Measurements from ENCODE around the gene MAGIX. TPM values are rescaled to one million over a fixed set of nuclear protein-coding genes. Genes with fewer than 3 reads are reported as not detected.

Gene MAGIX
- total RNA-seq, 6 donors from 2014 or later = 7.3 to 16.3 (median 12.9) TPM

GRCh38 chrX:49160908-49161307 is 1.6 kb upstream of the MAGIX start:
- TF ChIP-seq EP300 (IDR thresholded peaks at IDR 0.05) = no peak
- TF ChIP-seq POLR2A (IDR thresholded peaks at IDR 0.05) = no peak
- TF ChIP-seq, protein P1, sequence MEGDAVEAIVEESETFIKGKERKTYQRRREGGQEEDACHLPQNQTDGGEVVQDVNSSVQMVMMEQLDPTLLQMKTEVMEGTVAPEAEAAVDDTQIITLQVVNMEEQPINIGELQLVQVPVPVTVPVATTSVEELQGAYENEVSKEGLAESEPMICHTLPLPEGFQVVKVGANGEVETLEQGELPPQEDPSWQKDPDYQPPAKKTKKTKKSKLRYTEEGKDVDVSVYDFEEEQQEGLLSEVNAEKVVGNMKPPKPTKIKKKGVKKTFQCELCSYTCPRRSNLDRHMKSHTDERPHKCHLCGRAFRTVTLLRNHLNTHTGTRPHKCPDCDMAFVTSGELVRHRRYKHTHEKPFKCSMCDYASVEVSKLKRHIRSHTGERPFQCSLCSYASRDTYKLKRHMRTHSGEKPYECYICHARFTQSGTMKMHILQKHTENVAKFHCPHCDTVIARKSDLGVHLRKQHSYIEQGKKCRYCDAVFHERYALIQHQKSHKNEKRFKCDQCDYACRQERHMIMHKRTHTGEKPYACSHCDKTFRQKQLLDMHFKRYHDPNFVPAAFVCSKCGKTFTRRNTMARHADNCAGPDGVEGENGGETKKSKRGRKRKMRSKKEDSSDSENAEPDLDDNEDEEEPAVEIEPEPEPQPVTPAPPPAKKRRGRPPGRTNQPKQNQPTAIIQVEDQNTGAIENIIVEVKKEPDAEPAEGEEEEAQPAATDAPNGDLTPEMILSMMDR (IDR thresholded peaks at IDR 0.05) = no peak
- no peak for TF ChIP-seq POLR2AphosphoS5 (IDR thresholded peaks at IDR 0.05)
- Histone ChIP-seq H3K27me3 (peaks cover 0 to 5% (median 0%) of the 10 kb centered on the region in 4 donors), H3K9me3 (no peaks in the 10 kb centered on the region), H3K4me3 (no peak overlapping the region), H3K27ac (no peak overlapping the region), H3K4me1 (peaks cover 0 to 11% (median 0%) of the 10 kb centered on the region in 4 donors), H3K36me3 (no peaks in the 10 kb centered on the region)
- WGBS, 2 donors = 86 to 92% methylated on average over 2 of the region's 2 CpGs
- ATAC-seq (ENCODE audit: low FRiP score in 2 of 2) (no peak), DNase-seq (no peak)

DNA sequence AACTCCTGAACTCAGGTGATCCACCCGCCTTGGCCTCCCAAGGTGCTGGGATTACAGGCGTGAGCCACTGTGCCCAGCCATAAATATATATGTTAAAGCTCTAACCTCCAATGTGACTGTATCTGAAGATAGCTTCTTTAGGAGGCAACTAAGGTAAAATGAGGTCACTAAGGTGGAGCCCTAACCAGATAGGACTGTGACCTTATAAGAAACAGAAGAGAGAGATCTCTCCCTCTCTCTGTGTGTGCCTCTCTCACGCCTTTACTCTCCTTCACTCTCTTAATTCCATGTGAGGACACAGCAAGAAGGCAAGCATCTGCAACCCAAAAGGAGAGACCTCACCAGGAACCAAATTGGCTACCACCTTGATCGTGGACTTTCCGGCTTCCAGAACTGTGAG is 926 bp upstream of the MAGIX start:
- 89 to 97% methylated on average over 3 to 5 of the region's 5 CpGs for WGBS, 2 donors
- Histone ChIP-seq H3K36me3 (no peaks in the 10 kb centered on the region), H3K4me3 (no peak overlapping the region), H3K4me1 (peaks cover 0 to 12% (median 0%) of the 10 kb centered on the region in 4 donors), H3K9me3 (no peaks in the 10 kb centered on the region), H3K27me3 (peaks cover 0 to 5% (median 0%) of the 10 kb centered on the region in 4 donors), H3K27ac (peak overlapping the region in 1 of 4 donors; percentile 69)
- TF ChIP-seq, protein P1 (IDR thresholded peaks at IDR 0.05) = no peak
- no peak for TF ChIP-seq EP300 (IDR thresholded peaks at IDR 0.05)
- DNase-seq (no peak), ATAC-seq (ENCODE audit: low FRiP score in 2 of 2) (no peak)

DNA sequence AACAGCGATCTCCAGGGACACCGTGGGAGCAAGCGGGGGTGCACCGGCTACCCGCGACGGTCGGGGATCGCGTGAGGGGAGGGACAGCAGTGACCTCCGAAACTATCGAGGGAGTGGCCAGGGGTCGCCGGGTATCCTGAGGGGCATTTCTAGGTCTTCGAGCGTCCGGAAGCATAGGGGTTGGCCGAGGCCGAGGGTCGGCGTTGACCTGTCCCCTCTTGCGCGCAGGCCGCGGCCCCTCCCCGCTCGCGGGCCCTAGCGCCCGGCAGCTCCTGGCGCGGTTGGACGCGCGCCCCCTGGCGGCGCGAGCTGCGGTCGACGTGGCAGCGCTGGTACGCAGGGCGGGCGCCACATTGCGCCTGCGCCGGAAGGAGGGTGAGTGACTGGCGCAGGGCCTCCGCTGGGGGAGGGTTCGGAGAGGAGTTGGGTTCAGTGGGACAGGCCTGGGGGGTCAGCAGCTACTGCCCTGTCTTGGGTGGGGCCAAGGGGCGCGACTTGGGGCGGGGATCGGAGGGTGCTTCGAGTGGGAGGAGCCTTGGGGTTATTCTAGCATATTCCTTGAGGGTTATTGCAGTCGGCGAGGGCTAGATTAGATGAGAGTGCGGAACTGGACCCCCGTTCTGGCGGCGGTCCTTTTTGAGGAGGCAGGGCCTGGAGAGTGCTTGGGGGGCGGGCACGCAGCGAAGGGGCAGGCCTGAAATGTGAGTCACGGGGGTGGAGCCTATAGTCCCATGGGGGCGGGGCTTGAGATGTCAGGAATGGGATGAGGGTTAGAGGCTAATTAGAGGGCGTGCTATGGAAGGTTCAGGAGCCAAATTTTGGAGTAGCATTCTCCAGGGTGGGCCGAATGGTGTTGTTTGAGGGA is 1.2 kb downstream of the MAGIX start:
- 14 to 46% methylated on average over 4 to 46 of the region's 69 CpGs for WGBS, 2 donors

GRCh38 chrX:49164589-49165360 is 2.2 kb downstream of the MAGIX start:
- Histone ChIP-seq H3K9me3 (no peaks in the 10 kb centered on the region), H3K4me1 (peaks cover 6 to 26% (median 8%) of the 10 kb centered on the region in 4 donors), H3K27me3 (peaks cover 0 to 5% (median 0%) of the 10 kb centered on the region in 4 donors), H3K4me3 (no peak overlapping the region), H3K27ac (peak overlapping the region in 3 of 4 donors; percentile 93 to 97 (median 93)), H3K36me3 (no peaks in the 10 kb centered on the region)
- no peak for DNase-seq
- WGBS, 2 donors = 92 to 100% methylated on average over 1 to 31 of the region's 31 CpGs
- ATAC-seq (ENCODE audit: low FRiP score in 2 of 2) = no peak
- TF ChIP-seq, protein P1 (IDR thresholded peaks at IDR 0.05) = no peak
- TF ChIP-seq POLR2AphosphoS5 (IDR thresholded peaks at IDR 0.05) = no peak
- no peak for TF ChIP-seq EP300 (IDR thresholded peaks at IDR 0.05)
- TF ChIP-seq POLR2A (IDR thresholded peaks at IDR 0.05) = no peak

More for the DNA sequence above, 1.2 kb downstream of the MAGIX start:
- ATAC-seq (ENCODE audit: low FRiP score in 2 of 2) (peak; percentile 82 to 93), DNase-seq (peak; percentile 91 to 98)
- Histone ChIP-seq H3K27ac (peak overlapping the region; percentile 86 to 97 (median 90)), H3K9me3 (no peaks in the 10 kb centered on the region), H3K4me1 (peaks cover 6 to 26% (median 8%) of the 10 kb centered on the region in 4 donors), H3K27me3 (peaks cover 0 to 5% (median 0%) of the 10 kb centered on the region in 4 donors), H3K36me3 (no peaks in the 10 kb centered on the region), H3K4me3 (peak overlapping the region in 3 of 4 donors; percentile 38 to 54 (median 50))
- TF ChIP-seq POLR2AphosphoS5 (IDR thresholded peaks at IDR 0.05) (peak; percentile 40 to 77), POLR2A (IDR thresholded peaks at IDR 0.05) (peak in 3 of 4 donors; percentile 33 to 88 (median 69)), EP300 (IDR thresholded peaks at IDR 0.05) (no peak)
- TF ChIP-seq, protein P1 (IDR thresholded peaks at IDR 0.05) = peak; percentile 75 to 98 (median 97)

Data from upper lobe of left lung (tissue), 6 donors.